GM12878 (cell line): ENCODE measurements around the gene RTN4. TPM values are rescaled to one million over a fixed set of nuclear protein-coding genes. Genes with fewer than 3 reads are reported as not detected.

ENCODE experiments used
- BMI1 ChIP-seq: fragments of 450-650 bp; IDR thresholded peaks from 2 replicates; pipeline ENCODE4 v1.6.1; 2016; ENCODE audit warnings: mild to moderate bottlenecking, moderate library complexity, borderline replicate concordance
- CBX3 ChIP-seq: fragments of 200-600 bp; sonication (generic); IDR thresholded peaks from 2 replicates; pipeline ENCODE4 v1.6.1; 2016; ENCODE audit warnings: low read depth, borderline replicate concordance
- IKZF1 ChIP-seq: fragments of 450-650 bp; conservative IDR thresholded peaks from 2 replicates; pipeline ENCODE4 v1.6.1; 2017; ENCODE audit warnings: antibody characterized with exemption, mild to moderate bottlenecking
- KAT2A ChIP-seq: conservative IDR thresholded peaks from 2 replicates; pipeline ENCODE4 v1.6.1; 2011; ENCODE audit warnings: low read depth, low read length; ENCODE audit not compliant: control insufficient read depth
- POU2F2 ChIP-seq: IDR thresholded peaks from 3 replicates; pipeline ENCODE4 v1.6.1; 2011; ENCODE audit warnings: low read depth, mild to moderate bottlenecking, low read length, borderline replicate concordance
- SIN3A ChIP-seq: IDR thresholded peaks from 2 replicates; pipeline ENCODE4 v1.6.1; 2012; ENCODE audit warnings: low read depth, low read length, improper control_type of control experiment
- ZNF207 ChIP-seq: fragments of 450-650 bp; IDR thresholded peaks from 2 replicates; pipeline ENCODE4 v1.6.1; 2014; ENCODE audit warnings: antibody characterized with exemption, mild to moderate bottlenecking, borderline replicate concordance
- ZNF592 ChIP-seq: fragments of 450-650 bp; IDR thresholded peaks from 2 replicates; pipeline ENCODE4 v1.6.1; 2017; ENCODE audit warnings: mild to moderate bottlenecking, moderate library complexity
- ZNF622 ChIP-seq: fragments of 450-650 bp; IDR thresholded peaks from 2 replicates; pipeline ENCODE4 v1.6.1; 2017; ENCODE audit warnings: mild to moderate bottlenecking, inconsistent platforms
- ZNF687 ChIP-seq: fragments of 450-650 bp; IDR thresholded peaks from 2 replicates; pipeline ENCODE4 v1.6.1; 2017; ENCODE audit warnings: mild to moderate bottlenecking, moderate library complexity
- polyA plus RNA-seq, 11 experiments: library from polyadenylated mRNA; depleted of rRNA in 4 of 11; unstranded in 6 of 11; stranded (reverse) in 5 of 11; fragments of >200 nt; fragmentation: Nextera tagmentation in 4 of 11; fragmentation: Illumina TruSeq in 1 of 11; extraction: Ambion mirVana in 4 of 11; extraction: Trizol in 1 of 11; gene quantifications; 1 replicate in 1 of 11; 2 replicates in 10 of 11; pipeline versions ENCODE4 v1.2.1 to v1.2.3, GENCODE V29; 2011 to 2016; ENCODE audit warnings: inconsistent platforms in 2 of 11, missing spikeins in 2 of 11, low read depth in 1 of 11
- total RNA-seq, 4 experiments: library from RNA; depleted of rRNA in 3 of 4; stranded (reverse); fragments of >200 nt in 3 of 4; fragmentation: Illumina TruSeq in 1 of 4; extraction: Trizol in 1 of 4; gene quantifications; 2 replicates each; pipeline versions ENCODE4 v1.2.1 to v1.2.3, GENCODE V29; 2013 to 2021

The RTN4 gene
- total and polyA plus RNA-seq, 10 of the 15 experiments (the other 5 are each of a cell fraction or from before 2014, with no cell fraction given) = 56.0 to 133 (median 83.3) TPM

- no peak for TF ChIP-seq ZNF687
- TF ChIP-seq ZNF207 = no peak
- no peak for TF ChIP-seq CBX3
- TF ChIP-seq ZNF622 = no peak
- TF ChIP-seq IKZF1 = no peak
- TF ChIP-seq SIN3A = no peak
- TF ChIP-seq KAT2A = no peak
- TF ChIP-seq POU2F2 = no peak
- no peak for TF ChIP-seq ZNF592
- TF ChIP-seq BMI1 = no peak
Observed at GRCh38 chr2:54941248-54941984, 108.8 kb downstream of the RTN4 start (continued).
